HEK293T (cell line): ENCODE measurements around the gene FAM3D.

ENCODE experiments used
- CTCF ChIA-PET: fragments of 350-600 bp; formaldehyde crosslinking; extraction: SDS; loops from one replicate; lab custom pipeline; 2021; ENCODE audit warnings: antibody characterized with exemption, inconsistent platforms; lab: Yijun Ruan, JAX
- POLR2A ChIA-PET: fragments of 350-600 bp; formaldehyde crosslinking; extraction: SDS; loops from one replicate; lab custom pipeline; 2020; ENCODE audit warnings: antibody characterized with exemption, inconsistent platforms; lab: Yijun Ruan, JAX
- DNase-seq: peaks from one replicate; pipeline ENCODE4 v3.0.0; 2012; ENCODE audit warnings: mixed read lengths; ENCODE audit errors: extremely low spot score
- ARNT ChIP-seq: fragments of 450-650 bp; IDR thresholded peaks from 2 replicates; pipeline ENCODE4 v1.6.1; 2017; ENCODE audit warnings: mild to moderate bottlenecking
- BHLHE40 ChIP-seq: fragments of 450-650 bp; IDR thresholded peaks from 2 replicates; pipeline ENCODE4 v1.6.1; 2016; ENCODE audit warnings: mild to moderate bottlenecking, moderate library complexity, borderline replicate concordance
- CTBP1 ChIP-seq: fragments of 450-650 bp; IDR thresholded peaks from 2 replicates; pipeline ENCODE4 v1.6.1; 2016; ENCODE audit warnings: borderline replicate concordance
- ELF4 ChIP-seq: fragments of 450-650 bp; IDR thresholded peaks from 2 replicates; pipeline ENCODE4 v1.6.1; 2017; ENCODE audit warnings: antibody characterized with exemption
- FOXA1 ChIP-seq: fragments of 450-650 bp; IDR thresholded peaks from 2 replicates; pipeline ENCODE4 v1.6.1; 2016; ENCODE audit warnings: mild to moderate bottlenecking
- FOXK2 ChIP-seq: fragments of 450-650 bp; IDR thresholded peaks from 2 replicates; pipeline ENCODE4 v1.6.1; 2016; ENCODE audit warnings: mild to moderate bottlenecking
- FOXM1 ChIP-seq: fragments of 450-650 bp; IDR thresholded peaks from 2 replicates; pipeline ENCODE4 v1.6.1; 2017; ENCODE audit warnings: mild to moderate bottlenecking, borderline replicate concordance
- HDGF ChIP-seq: fragments of 450-650 bp; IDR thresholded peaks from 2 replicates; pipeline ENCODE4 v1.6.1; 2017; ENCODE audit warnings: antibody characterized with exemption, borderline replicate concordance
- L3MBTL2 ChIP-seq: fragments of 450-650 bp; conservative IDR thresholded peaks from 2 replicates; pipeline ENCODE4 v1.6.1; 2016; ENCODE audit warnings: mild to moderate bottlenecking
- NFRKB ChIP-seq: fragments of 450-650 bp; IDR thresholded peaks from 2 replicates; pipeline ENCODE4 v1.6.1; 2016; ENCODE audit warnings: mild to moderate bottlenecking, moderate library complexity
- SP1 ChIP-seq: fragments of 450-650 bp; IDR thresholded peaks from 2 replicates; pipeline ENCODE4 v1.6.1; 2017
- SUZ12 ChIP-seq: fragments of 450-650 bp; IDR thresholded peaks from 2 replicates; pipeline ENCODE4 v1.6.1; 2016; ENCODE audit warnings: mild to moderate bottlenecking
- TARDBP ChIP-seq: fragments of 450-650 bp; IDR thresholded peaks from 2 replicates; pipeline ENCODE4 v1.6.1; 2016
- ZNF384 ChIP-seq: fragments of 450-650 bp; IDR thresholded peaks from 2 replicates; pipeline ENCODE4 v1.6.1; 2016
- TF ChIP-seq, protein P1 (sequence below): fragments of 450-650 bp; IDR thresholded peaks from 2 replicates; pipeline ENCODE4 v1.6.1; 2016

FAM3D gene

DNA sequence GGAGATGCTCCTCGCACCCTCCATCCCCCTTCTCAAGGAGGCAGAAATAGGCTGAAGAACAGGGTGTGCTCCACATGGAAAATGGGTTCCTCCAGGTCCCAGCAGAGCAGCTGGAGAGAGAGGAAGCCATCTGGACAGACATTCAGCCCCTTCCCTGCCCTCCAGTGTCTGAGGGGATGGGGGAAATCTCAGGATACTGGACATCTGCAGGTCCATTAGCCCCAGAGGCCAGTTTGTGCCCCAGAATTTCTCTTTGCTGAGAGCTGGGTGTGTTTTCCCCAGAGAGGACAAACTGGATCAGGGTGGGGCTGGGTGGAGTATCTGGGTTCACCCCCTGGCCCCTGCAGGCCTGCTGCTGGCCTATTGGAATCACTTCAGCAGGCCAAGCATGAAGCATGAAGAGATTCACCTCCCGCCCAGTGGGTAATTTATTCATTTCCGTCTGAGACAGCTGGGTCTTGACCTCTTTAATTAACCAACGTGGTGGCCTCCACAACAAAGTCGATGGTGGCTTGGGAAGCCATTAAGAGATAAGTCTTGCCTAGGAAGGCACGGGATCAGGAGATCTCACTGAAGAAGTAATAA lies 4.6 kb downstream of the FAM3D start:
- TF ChIP-seq, protein P1, sequence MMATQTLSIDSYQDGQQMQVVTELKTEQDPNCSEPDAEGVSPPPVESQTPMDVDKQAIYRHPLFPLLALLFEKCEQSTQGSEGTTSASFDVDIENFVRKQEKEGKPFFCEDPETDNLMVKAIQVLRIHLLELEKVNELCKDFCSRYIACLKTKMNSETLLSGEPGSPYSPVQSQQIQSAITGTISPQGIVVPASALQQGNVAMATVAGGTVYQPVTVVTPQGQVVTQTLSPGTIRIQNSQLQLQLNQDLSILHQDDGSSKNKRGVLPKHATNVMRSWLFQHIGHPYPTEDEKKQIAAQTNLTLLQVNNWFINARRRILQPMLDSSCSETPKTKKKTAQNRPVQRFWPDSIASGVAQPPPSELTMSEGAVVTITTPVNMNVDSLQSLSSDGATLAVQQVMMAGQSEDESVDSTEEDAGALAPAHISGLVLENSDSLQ, result no peak
- no peak for DNase-seq
- CTCF ChIA-PET, result no interaction called here
- POLR2A ChIA-PET, result no interaction called here

DNA sequence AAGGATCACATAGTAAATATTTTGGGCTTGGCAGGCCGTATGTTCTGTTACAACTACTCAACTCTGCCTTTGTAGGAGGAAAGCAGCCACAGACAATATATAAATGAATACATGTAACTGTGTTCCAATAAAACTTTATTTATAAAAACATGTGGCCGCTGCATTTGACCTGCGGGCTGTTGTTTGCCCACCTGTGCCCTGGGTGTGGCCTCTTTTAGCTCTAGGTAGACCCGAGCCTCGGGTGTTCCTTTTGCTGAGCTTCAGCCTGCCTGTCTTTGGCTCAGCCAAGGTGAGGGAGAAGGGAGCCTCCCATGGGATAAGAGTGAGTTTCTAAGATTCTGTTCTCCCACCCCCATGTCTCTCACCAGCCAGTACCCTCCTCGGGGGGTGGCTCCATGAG lies 5.6 kb downstream of the FAM3D start:
- ChIA-PET CTCF (no interaction called here), POLR2A (no interaction called here)

DNA sequence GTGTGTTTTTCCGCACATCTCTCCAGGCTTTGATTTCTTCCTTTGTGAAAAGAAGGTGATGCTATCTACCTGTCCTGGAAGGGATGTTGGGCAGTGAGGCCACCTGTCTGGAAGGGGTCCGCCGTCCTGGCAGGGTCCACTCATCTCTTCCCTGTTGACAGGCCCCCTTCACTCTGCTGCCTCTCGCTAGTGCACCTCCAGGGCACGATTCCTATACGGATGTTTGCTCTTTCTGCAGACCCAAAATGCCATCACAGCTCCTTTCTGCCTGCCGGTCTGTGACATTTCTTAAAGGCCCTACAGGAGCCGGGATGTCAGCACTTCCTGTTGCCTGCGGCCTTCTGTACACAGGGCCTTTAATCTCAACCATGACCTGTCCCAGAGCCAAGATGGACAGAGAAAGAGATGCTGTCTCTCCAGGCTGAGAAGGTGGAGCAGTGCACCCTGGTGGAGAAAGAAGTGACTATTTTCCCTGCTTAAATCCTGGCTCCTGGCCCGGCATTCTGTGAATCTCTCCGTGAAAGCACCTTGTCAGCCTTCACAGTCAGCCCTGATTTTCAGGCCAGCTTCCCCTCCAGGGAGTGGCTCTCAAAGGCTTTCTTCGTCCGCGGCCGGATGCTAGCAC lies 7.4 kb downstream of the FAM3D start:
- TF ChIP-seq FOXK2 (no peak), L3MBTL2 (no peak), SUZ12 (no peak), CTBP1 (no peak), ELF4 (no peak), SP1 (no peak), FOXA1 (no peak), FOXM1 (no peak), ARNT (no peak)
- TF ChIP-seq, protein P1, result no peak
- peak; percentile 49 for DNase-seq
- CTCF ChIA-PET, result no interaction called here
- POLR2A ChIA-PET, result no interaction called here

More for the DNA sequence above, 5.6 kb downstream of the FAM3D start:
- TF ChIP-seq ARNT, result no peak
- no peak for TF ChIP-seq ZNF384
- TF ChIP-seq SP1, result no peak
- no peak for DNase-seq

DNA sequence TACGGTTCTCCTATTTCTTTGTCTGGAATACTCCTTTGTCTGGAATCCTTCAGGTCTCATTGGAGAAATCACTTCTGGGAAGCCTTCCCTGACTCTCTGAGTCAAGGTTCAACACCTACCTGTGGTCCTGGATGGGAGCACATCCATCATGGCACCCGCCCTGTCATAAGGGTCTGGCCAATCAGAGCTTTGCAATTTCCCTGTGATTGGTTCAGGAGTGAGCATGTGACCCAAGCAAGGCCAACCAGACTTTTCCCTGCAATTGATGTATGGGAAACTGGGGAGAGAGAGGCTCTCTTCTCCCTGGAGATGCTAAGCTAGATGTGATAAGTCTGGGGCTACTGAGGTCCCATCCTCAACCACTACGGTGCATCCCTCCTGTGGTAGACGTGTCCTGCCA lies 8.1 kb downstream of the FAM3D start:
- no peak for TF ChIP-seq SUZ12
- TF ChIP-seq NFRKB, result no peak
- no peak for TF ChIP-seq FOXA1
- TF ChIP-seq, protein P1, result peak; percentile 51
- no peak for TF ChIP-seq ELF4
- DNase-seq, result no peak
- POLR2A ChIA-PET, result no interaction called here
- CTCF ChIA-PET, result no interaction called here

DNA sequence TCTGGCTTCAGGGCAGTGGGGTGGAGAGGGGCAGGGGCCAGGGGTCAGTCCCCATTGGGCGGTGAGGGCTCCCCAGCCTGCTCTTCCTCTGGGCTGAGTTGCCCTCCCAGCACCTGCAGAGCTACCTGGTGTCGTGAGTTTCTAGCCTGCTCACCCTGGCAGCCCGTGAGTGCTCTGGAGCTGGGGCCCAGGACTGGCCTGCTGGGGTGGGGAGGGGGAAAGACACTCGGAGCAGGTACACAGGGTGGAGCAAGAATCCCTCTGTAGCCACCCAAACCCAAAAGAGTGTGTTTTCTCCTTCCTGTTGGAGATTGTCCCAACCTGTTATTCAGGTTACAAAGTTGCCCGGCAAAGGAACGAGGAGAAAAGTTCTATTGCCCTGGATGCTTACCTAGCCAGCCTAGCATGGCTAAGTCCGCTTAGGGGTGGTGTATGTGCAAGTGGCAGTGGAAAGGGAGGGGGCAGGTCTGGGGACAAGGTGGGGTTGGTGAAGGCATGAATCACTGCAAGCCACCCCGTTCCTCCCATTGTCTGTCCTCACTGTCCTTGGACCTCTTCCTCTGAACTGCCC lies 8.9 kb downstream of the FAM3D start:
- POLR2A ChIA-PET, result no interaction called here
- CTCF ChIA-PET, result no interaction called here
- no peak for DNase-seq
- TF ChIP-seq L3MBTL2 (no peak), BHLHE40 (no peak), FOXA1 (no peak), NFRKB (no peak), ZNF384 (no peak), HDGF (no peak), ARNT (no peak), CTBP1 (no peak), TARDBP (no peak), ELF4 (no peak), SP1 (no peak), SUZ12 (no peak)
- TF ChIP-seq, protein P1, result no peak

DNA sequence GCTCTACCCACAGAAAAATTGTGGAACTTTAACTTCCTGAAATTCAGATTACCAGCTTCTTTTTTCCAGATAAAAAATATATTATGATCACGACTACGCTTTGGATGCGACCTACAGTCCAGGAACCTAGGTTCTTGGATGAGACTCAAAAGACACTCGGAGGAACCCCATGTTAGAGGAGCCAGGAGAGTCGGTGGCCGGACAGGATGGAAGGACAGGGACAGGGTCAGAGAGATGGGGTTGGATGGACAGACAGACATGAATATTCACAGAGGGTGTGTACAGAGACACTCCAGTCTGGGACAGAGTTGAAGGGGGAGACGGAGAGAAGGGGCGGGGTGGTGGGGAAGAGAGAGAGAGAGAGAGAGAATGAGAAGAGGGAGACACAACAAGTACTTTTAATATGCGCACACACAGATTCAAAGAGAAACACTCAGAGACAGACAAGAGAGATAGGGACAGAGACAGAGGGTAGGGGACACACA lies 9.5 kb downstream of the FAM3D start:
- POLR2A ChIA-PET, result no interaction called here

More for the DNA sequence above, 9.5 kb downstream of the FAM3D start:
- CTCF ChIA-PET, result no interaction called here
- no peak for DNase-seq
- no peak for TF ChIP-seq ZNF384
- TF ChIP-seq FOXM1, result no peak
- TF ChIP-seq L3MBTL2, result no peak
- no peak for TF ChIP-seq ARNT
- TF ChIP-seq SUZ12, result no peak
- TF ChIP-seq CTBP1, result no peak
- TF ChIP-seq FOXA1, result no peak
- TF ChIP-seq TARDBP, result no peak
